Activated CD4-positive, alpha-beta T cell treated with anti-CD3 and anti-CD28 coated beads, Interleukin-2, amount 50 U/mL, for 1 hour (primary cell): ENCODE results near the gene TNNC1.

Experiments used
- DNase-seq: peaks from one replicate; pipeline ENCODE4 v3.0.0-alpha.2; 2020

Gene TNNC1

DNA sequence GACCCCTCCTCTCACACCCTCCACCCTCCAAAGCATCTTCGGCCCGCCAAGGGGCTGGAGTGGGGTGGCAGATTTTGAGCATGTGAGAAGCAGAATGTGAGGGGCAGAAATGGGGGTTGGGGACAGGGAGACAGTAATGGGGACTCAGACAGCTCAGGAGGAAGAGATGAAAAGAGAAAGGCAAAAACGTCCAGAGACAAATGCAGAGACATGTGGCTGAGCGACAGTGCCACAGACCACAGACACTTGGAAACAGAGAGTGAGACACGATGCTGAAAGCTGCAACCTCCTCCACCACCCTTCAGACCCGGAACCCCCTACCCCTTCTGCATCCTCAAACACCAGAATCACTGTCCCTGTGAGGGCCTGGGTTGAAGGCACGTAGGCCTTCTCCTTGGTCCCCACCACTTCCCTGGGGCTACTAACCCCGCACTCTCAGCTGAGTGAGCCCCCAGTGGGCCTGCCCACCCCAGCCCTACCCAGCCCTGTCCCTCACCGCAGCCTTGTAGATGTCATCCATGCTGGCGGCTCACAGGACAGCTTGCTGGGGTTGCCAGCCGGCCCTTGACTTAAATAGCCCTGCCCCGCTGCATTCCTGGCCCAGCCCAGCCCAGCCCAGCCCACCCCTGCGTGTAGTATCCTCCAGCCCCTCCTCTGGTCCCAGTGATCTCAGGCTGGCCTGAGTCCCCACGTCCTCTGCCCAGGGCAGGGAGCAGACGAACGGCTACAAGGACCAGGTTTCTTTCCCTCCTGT lies at the start of gene TNNC1:
TNNC1 (minus strand) TSS at position 546 of the 754 bp plus-strand sequence; CDS start at position 520, 26 bp downstream.
- DNase-seq, result no peak

DNA sequence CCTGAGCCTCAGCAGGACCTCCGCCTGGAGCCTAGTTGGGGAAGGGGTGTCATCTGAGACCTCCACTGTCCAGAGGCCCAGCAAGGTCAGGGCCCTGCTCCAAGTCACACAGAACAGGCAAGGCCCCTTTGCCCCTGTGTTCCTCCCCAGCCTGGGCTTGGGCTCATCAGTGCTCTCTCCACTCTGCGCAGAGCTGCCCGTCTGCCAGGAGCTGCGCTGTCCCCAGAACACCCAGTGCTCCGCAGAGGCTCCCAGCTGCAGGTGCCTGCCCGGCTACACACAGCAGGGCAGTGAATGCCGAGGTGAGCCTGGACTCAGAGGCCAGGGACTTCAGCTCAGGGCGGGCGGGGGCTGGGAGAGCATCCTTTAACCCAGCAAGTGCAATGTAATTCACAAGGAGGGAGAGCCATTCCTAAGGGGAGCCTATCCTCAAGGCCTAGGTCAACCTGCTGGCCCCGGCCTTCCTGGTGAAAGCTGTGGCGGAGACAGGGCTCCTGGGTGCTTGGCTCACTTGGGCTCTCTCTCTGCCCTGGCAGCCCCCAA lies 49.0 kb upstream of the TNNC1 start:
- no peak for DNase-seq

DNA sequence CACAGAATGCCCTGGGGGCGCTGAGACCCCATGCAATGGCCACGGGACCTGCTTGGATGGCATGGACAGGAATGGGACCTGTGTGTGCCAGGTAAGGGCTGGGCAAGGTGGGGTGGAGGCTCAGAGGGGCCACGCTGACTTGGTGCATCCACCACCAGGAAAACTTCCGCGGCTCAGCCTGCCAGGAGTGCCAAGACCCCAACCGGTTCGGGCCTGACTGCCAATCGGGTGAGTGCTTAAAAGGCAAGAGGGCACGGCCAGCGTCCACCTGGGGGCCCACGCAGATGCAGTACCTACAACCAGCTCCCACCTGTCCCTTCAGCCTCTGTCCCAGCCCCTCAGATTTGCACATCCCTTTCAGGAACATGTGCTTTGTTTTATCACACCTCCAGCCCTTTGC lies 48.2 kb upstream of the TNNC1 start:
- no peak for DNase-seq

DNA sequence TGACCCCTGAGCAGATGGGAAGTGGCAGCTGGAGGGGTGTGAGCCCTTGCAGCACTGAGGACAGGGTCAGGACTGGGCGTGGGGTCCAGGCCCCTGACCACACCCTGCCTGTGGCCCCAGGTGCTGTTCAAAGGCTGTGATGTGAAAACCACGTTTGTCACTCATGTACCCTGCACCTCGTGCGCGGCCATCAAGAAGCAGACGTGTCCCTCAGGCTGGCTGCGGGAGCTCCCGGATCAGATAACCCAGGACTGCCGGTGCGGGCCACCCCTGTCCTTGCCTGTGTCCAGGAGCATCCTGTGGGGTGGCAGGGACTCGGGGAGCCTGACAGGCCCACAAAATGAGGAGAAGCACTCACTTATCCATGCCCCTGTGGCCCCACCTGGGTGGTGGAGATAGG lies 47.2 kb upstream of the TNNC1 start:
- DNase-seq, result no peak

DNA sequence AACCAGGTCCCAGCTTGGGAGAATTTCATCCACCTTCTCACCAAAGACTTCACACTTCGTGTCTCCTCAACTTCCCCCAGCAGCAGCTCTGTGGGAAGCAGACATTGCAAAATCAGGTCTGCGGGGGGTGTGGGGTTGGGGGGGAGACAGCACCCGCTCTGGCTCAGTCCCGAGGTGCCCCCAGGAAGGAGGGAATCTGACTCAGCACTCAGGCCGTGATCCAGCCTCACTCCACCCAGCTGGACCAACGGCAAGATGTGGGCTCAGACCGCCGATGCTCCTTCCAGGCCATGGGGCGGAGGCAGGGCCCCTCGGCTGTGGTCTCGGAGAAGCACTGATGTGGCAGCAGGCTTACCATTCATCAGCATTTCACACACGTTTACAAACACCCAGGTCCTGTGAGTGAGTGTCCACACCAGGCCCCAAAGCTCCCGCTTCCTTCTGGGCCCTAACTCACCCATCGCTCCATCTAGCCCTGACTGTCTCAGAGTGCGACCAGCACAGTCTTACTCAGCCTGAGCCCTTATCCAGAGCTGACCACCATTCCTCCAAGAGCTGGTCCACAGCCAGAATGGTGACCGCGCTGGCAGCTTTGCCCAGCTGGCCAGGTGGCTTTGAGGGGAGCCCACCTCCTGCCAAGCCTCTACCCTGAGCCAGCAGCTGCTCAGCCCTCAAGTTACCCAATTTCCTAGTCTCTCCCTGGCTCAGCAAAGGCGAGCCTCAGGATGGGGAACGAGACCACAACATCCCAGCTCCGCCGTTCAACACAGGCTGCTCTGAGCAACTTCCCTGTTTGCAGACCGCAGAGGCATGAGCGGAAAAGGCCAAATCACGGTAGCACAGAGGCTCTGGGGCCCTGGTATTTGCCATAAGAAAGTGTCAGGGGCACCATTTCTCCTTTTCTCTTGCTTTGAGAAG lies 44.6 kb upstream of the TNNC1 start:
- DNase-seq, result no peak

DNA sequence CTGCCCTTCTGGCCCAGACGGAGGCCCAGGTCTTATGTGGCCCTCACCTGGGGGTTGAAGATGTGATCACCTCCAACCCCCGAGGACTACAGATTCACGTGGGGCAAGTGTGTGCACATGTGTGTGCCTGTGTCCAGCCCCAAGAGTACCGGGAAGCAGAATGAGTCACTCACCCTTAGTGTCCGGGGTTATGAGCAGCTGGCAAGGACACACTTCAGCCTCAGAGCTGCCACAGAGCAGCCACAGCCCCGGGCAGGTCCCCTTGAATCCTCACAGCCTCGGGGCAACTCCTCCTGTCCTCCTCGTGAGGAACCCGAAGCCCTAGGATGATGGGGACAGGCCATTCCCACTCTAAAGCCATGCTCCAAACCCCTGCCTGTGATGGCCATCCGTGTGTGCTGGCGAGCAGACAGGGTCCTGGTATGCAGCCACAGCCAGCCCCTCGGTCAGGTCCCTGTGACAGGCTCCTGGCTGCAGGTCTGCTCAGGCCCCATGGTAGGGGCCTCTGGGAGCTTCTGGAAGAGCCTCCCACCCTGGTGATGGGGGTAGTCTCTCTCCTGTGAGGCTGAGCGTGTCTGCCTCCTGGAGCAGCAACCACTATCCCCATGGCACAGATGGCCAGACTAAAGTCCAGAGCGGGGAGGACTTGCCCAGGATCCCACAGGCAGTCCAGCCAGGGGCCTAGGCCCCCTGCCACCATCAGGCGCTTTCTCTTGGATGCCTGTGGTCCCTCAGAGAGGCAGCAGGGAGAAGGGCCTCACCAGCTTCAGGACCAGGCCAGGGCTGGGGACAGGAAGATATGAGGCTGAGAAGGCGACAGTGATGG lies 42.1 kb upstream of the TNNC1 start:
- no peak for DNase-seq

DNA sequence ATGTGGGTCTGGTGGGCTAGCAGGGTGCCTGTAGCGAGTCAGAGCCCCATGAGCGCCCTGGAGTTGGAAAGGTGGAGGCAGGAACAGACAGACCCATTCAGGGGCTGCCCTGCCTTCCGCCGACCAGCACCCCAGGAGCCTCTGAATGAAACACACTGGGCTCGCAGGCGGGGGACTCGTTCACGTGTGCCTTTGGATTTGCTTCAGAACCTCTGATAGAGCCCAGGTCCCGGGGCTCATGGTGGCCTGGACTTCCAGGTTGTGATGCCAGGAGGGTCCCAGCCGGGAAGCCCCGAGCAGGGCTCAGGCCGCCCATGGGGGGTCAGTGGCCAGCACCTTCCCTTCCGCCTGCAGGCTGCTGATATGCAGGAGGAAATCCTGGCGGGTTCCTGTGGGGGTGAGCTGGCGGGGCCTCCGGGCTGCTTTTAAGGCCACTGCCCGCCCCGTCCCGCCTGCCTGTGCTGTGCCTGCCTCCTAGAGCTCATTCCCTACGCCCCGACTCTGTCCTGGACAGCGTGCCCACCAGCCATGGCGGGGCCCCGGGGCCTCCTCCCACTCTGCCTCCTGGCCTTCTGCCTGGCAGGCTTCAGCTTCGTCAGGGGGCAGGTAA lies 41.1 kb upstream of the TNNC1 start, which contains the start of gene STAB1:
STAB1 (plus strand) TSS at position 453 of the 610 bp plus-strand sequence; CDS start at position 529, 76 bp downstream.
- DNase-seq, result no peak

DNA sequence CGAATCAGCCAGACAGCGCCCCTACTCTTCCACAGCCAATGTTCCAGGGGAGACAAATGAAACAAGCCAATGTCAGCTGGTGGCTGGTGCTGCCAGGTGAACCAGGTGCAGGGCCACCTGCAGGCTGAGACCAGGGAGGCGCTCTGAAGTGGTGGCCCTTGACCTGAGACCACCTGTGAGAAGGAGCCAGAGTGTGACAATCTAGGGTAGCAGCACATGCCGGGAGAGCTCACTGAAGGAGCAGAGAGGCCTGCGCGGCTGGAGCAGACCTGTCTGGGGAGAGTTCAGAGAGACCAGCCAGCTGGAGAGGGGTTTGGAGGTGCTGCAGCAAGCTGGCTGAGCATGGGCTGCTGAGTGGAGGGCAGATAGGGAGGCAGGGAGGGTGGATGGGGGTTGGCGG lies 40.6 kb upstream of the TNNC1 start:
- DNase-seq, result no peak

DNA sequence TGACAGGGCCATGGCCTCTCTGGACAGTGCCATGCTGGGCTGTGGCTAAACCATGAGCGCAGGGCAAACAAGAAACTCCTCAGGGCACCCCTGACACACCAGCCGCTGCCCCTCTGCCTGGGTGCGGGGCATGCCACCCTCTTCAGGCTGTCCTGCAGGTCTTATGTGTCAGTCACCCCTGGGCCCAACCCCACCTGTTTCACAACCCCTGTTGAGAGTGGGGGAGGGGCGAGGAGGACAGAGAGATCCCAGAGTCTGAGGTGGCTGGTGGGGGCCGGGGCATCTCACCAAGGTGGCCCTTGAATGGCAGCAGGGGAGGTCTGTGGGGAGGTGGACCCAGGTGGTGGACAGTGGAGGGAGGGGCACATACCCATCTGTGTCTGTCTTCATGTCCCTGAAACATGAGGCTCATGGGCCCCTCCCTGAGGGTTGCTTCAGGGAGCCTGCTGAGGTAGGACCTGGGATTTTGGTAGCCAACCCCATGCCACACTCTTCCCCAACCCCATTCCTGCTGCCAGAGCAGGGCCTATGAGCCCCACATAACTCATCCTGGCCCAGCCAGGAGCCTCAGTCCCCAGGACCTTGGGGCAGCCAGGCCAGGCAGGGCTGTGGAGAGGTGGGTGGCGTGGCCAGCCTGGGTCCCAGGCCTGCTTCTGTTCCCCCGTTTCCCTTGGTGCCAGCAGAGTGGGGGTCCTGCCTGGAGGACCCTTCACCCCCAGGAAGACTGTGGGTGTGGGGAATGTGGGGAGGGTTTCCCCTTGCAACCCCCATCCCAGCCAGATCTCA lies 39.6 kb upstream of the TNNC1 start:
- no peak for DNase-seq

DNA sequence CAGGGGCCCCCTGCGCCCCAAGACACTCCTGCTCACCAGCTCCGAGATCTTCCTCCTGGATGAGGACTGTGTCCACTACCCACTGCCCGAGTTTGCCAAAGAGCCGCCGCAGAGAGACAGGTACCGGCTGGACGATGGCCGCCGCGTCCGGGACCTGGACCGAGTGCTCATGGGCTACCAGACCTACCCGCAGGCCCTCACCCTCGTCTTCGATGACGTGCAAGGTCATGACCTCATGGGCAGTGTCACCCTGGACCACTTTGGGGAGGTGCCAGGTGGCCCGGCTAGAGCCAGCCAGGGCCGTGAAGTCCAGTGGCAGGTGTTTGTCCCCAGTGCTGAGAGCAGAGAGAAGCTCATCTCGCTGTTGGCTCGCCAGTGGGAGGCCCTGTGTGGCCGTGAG lies 38.2 kb upstream of the TNNC1 start:
- no peak for DNase-seq

DNA sequence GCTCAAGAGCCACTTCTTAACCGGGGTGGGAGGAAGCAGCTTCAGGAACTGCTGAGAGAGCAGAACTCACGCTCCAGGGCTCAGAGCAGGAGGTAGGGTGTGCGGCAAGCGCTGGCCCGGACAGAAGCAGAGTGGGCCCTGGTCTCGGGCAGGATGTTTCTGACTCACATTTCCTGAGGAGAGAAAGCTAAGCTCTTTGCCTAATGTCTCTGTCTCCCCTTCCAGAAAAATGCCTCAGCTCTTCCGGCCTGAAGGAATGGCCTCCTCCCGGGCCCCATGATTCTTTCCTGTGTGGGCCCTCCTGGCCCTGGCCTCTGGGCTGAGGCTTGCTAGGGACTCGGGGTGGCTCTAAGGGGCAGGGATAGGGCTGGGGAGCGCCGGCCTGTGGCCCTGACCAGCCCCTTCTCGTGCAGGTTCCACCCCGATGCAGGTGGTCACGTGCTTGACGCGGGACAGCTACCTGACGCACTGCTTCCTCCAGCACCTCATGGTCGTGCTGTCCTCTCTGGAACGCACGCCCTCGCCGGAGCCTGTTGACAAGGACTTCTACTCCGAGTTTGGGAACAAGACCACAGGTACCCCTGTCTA lies 37.2 kb upstream of the TNNC1 start:
- no peak for DNase-seq

DNA sequence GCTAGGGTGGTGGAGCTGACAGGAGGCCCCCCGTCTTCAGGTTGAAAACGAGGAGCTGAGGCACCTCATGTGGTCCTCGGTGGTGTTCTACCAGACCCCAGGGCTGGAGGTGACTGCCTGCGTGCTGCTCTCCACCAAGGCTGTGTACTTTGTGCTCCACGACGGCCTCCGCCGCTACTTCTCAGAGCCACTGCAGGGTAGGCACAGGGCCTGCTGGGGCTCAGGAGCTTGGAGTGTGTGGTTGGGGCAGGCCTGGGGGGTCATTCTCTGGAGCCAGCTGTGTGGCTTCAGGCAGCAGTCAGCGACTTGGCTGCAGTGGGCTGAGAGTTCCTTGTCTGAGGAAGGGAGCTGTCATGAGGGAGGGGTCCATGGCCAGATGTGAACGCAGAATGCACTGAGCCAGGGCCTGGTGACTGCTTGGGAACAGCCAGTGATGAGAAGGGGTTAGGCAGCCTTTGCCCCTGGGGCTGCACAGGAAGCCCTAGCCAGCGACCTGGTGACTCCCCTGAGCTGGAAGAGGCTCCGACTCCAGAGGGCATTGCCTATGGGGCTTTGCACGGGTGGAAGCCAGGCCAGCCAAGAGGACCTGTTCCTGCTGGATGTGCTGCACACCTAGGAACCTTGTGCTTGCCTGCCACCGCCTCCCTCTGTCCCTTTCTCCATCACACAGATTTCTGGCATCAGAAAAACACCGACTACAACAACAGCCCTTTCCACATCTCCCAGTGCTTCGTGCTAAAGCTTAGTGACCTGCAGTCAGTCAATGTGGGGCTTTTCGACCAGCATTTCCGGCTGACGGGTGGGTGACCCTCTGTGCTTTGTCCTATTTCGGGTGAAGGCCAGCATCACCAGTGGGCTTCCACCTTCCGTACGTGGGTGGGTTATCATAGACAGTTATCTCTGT lies 36.4 kb upstream of the TNNC1 start:
- no peak for DNase-seq

DNA sequence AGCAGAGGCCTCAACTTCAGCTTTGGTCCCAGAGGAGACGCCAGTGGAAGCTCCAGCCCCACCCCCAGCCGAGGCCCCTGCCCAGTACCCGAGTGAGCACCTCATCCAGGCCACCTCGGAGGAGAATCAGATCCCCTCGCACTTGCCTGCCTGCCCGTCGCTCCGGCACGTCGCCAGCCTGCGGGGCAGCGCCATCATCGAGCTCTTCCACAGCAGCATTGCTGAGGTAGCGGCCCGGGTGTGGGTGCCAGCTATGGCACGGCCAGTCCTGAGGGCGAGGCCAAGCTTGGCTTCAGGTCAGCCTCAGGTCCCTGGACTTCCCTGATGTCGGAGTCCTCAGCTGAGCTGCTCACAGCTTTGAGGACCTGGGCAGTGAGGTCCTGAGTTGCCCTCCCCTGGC lies 35.6 kb upstream of the TNNC1 start:
- DNase-seq, result no peak

DNA sequence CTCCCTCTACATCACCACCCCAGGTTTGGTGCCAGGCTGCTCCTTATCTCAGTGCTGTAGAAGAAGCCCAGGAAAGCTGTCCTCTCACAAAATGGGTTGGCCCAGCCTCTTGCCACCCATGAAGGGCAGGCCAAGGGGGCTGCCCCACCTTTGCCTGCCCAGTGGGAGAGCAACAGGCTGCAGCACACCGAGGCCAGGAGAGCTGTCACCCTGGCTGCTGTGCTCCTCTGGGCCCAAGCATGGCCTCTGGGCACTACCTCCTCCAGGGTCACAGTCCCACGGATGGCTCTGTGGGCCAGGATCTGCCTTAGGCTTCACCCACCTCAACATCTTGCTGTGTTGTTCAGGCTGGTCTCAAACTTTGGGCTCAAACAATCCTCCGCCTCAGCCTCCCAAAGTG lies 34.9 kb upstream of the TNNC1 start:
- no peak for DNase-seq

DNA sequence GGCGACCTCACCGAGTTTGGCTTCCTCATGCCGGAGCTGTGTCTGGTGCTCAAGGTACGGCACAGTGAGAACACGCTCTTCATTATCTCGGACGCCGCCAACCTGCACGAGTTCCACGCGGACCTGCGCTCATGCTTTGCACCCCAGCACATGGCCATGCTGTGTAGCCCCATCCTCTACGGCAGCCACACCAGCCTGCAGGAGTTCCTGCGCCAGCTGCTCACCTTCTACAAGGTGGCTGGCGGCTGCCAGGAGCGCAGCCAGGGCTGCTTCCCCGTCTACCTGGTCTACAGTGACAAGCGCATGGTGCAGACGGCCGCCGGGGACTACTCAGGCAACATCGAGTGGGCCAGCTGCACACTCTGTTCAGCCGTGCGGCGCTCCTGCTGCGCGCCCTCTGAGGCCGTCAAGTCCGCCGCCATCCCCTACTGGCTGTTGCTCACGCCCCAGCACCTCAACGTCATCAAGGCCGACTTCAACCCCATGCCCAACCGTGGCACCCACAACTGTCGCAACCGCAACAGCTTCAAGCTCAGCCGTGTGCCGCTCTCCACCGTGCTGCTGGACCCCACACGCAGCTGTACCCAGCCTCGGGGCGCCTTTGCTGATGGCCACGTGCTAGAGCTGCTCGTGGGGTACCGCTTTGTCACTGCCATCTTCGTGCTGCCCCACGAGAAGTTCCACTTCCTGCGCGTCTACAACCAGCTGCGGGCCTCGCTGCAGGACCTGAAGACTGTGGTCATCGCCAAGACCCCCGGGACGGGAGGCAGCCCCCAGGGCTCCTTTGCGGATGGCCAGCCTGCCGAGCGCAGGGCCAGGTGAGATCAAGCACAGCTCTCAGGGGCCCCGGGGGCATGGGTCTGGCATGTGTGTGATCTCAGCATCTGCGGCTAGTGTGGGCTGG lies 34.2 kb upstream of the TNNC1 start:
- no peak for DNase-seq

DNA sequence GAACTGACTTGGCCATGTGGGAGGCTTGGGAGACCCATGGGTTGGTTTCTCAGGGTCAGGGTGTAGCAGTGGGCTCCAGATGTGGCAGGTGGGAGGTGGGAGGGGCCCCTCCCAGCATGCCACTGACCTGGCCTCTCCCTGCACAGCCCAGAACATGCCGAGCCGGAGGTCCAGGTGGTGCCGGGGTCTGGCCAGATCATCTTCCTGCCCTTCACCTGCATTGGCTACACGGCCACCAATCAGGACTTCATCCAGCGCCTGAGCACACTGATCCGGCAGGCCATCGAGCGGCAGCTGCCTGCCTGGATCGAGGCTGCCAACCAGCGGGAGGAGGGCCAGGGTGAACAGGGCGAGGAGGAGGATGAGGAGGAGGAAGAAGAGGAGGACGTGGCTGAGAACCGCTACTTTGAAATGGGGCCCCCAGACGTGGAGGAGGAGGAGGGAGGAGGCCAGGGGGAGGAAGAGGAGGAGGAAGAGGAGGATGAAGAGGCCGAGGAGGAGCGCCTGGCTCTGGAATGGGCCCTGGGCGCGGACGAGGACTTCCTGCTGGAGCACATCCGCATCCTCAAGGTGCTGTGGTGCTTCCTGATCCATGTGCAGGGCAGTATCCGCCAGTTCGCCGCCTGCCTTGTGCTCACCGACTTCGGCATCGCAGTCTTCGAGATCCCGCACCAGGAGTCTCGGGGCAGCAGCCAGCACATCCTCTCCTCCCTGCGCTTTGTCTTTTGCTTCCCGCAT lies 33.4 kb upstream of the TNNC1 start:
- DNase-seq, result no peak

DNA sequence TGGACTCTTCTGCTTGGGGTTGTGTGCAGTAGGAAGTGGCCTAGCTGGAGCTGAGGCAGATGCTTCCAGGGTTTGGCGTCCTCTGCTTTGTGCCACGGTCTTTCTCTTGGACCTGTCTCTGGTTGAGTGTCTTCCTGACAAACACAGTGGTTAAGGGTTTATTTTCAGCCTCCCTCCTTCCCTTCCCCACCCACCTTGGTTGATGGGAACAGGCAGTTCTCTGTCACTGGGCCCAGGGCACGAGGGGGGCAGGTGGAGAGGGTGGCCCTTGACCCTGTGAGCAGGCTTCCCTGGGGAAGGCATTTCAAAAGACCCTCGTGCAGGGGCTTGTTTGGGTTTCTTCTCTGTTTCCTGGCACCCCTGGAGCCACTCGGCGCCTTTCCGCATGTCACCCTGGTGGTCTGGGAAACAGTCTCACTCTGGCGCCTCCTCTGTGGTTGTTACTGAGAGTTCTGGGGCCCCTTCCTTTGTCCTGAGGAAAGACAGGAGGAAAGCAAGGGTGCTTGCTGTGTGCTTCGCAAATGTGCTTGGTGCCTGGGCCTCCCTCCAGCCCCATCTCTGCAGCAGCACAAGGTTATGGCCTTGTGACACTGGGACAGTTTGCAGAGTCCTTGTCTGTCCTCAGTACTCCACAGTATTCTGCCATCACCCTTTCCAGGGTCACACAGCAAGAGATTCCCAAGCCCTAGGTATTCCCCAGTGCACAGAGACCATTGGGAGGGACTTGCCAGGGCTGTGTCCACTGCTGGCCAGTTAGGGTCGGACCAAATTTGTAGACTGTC lies 31.0 kb upstream of the TNNC1 start:
- no peak for DNase-seq
